IPS DF 6.9 (cell line): Measurements from ENCODE around the gene E2F3.

Experiments
- DNase-seq: peaks from one replicate; pipeline ENCODE4 v3.0.0-alpha.2; 2013; ENCODE audit warnings: low read depth, low spot score
- H3K27ac ChIP-seq: one replicate; pipeline ENCODE4 v1.5.1; 2013; ENCODE audit warnings: low read length, control low read depth
- H3K27me3 ChIP-seq: 2 replicates; pipeline ENCODE4 v1.6.1; 2013; ENCODE audit warnings: mild to moderate bottlenecking, low read length; ENCODE audit not compliant: control insufficient read depth, insufficient read depth
- H3K36me3 ChIP-seq: 2 replicates; pipeline ENCODE4 v1.6.1; 2013; ENCODE audit warnings: low read length; ENCODE audit not compliant: control insufficient read depth, insufficient read depth
- H3K4me1 ChIP-seq: 2 replicates; pipeline ENCODE4 v1.6.1; 2013; ENCODE audit warnings: low read length; ENCODE audit not compliant: control insufficient read depth, insufficient read depth
- H3K4me3 ChIP-seq: 2 replicates; pipeline ENCODE4 v1.5.1; 2013; ENCODE audit warnings: mild to moderate bottlenecking, low read length
- H3K9me3 ChIP-seq: 2 replicates; pipeline ENCODE4 v1.6.1; 2013; ENCODE audit warnings: low read length, inconsistent platforms; ENCODE audit not compliant: control insufficient read depth, insufficient read depth
- WGBS: extraction: QIAGEN DNeasy Blood & Tissue Kit; methylation state at CpG from one replicate; pipeline ENCODE4 v1.1.7; 2013; ENCODE audit warnings: mixed read lengths, missing lambda C conversion rate; ENCODE audit not compliant: insufficient read length, insufficient coverage; 5-methylcytosine and 5-hydroxymethylcytosine counted together

Gene E2F3

DNA sequence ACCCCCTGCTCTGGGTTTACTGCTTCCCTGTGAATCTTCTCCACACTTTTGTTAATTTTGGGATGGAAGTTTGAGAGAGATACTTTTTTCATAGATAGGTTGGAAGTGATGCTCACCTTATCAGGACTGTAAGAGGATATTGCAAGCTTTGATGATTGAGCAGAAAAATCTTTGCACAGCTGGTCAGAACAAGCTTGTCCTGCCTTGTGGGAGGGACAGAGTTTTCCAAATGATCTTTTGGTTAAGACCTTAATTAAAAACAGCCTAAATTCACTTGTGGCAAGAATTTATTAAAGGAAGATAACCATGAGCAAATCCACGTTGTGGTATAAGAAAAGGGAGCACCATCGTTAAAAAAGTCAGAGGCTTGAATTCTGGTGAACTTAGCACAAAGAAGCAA, 32.2 kb downstream of the E2F3 start:
- WGBS = no CpG with 5 or more reads among the region's 2 CpGs
- Histone ChIP-seq H3K36me3 (peaks cover 6% of the 10 kb centered on the region), H3K4me1 (no peaks in the 10 kb centered on the region), H3K27ac (no peak overlapping the region), H3K9me3 (no peaks in the 10 kb centered on the region), H3K4me3 (no peak overlapping the region), H3K27me3 (no peaks in the 10 kb centered on the region)
- no peak for DNase-seq

GRCh38 chr6:20434766-20435165, 33.1 kb downstream of the E2F3 start:
- Histone ChIP-seq H3K9me3 (no peaks in the 10 kb centered on the region), H3K36me3 (peaks cover 6% of the 10 kb centered on the region), H3K4me1 (no peaks in the 10 kb centered on the region), H3K27ac (no peak overlapping the region), H3K27me3 (no peaks in the 10 kb centered on the region), H3K4me3 (no peak overlapping the region)
- WGBS = no CpG with 5 or more reads among the region's 6 CpGs
- DNase-seq = no peak

- WGBS = no CpG with 5 or more reads among the region's 2 CpGs
- DNase-seq = no peak
- no peaks in the 10 kb centered on the region for H3K27me3 ChIP-seq
- no peak overlapping the region for H3K27ac ChIP-seq
- no peaks in the 10 kb centered on the region for H3K4me1 ChIP-seq
- no peaks in the 10 kb centered on the region for H3K9me3 ChIP-seq
- H3K4me3 ChIP-seq = no peak overlapping the region
- 0 out of 2 replicates have a peak, but pooled peaks cover 2% of the 10 kb centered on the region for H3K36me3 ChIP-seq
Measured at GRCh38 chr6:20436719-20437118, 35.0 kb downstream of the E2F3 start.

GRCh38 chr6:20437639-20438038, 36.0 kb downstream of the E2F3 start:
- no peaks in the 10 kb centered on the region for H3K4me1 ChIP-seq
- H3K9me3 ChIP-seq = no peaks in the 10 kb centered on the region
- H3K27me3 ChIP-seq = no peaks in the 10 kb centered on the region
- no peak overlapping the region for H3K27ac ChIP-seq
- H3K4me3 ChIP-seq = no peak overlapping the region
- no peaks in the 10 kb centered on the region for H3K36me3 ChIP-seq
- DNase-seq = no peak
- no CpG with 5 or more reads among the region's 8 CpGs for WGBS

DNA sequence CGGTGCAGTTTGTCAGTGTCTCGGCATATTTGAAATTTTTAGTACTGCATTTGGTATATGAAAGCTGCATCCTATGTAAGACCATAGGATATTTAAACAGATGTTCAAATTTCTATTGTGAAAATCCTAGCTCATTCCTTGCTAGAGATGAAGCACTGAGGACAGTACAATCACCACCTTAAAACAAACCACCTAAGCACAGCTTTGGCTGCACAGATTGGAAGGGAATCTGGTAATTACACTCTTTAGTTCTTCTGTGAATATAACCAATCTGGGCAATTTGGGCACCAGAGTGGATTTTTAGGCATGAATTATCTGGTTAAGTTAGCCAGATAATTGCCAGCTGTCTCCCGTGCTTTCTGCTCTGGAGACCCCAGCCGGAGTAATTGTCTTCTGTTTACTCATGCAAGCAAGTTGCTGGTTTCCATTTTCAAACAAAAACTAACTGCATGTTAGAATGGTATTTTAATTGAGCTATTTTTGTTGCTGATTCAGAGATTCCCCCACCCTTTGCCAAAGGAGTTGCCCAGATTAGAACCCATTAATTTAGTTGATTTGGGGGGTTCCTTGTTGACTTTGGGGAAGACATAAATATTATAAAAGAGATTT, 36.9 kb downstream of the E2F3 start:
- Histone ChIP-seq H3K27ac (no peak overlapping the region), H3K36me3 (no peaks in the 10 kb centered on the region), H3K27me3 (no peaks in the 10 kb centered on the region), H3K4me3 (no peak overlapping the region), H3K9me3 (no peaks in the 10 kb centered on the region), H3K4me1 (no peaks in the 10 kb centered on the region)
- WGBS = no CpG with 5 or more reads among the region's 4 CpGs
- DNase-seq = no peak

- Histone ChIP-seq H3K9me3 (no peaks in the 10 kb centered on the region), H3K36me3 (no peaks in the 10 kb centered on the region), H3K4me1 (no peaks in the 10 kb centered on the region), H3K27me3 (no peaks in the 10 kb centered on the region), H3K27ac (no peak overlapping the region), H3K4me3 (no peak overlapping the region)
- DNase-seq = no peak
- no CpG with 5 or more reads among the region's 3 CpGs for WGBS
Measured at GRCh38 chr6:20439558-20439957, 37.9 kb downstream of the E2F3 start.

GRCh38 chr6:20440296-20440695, 38.6 kb downstream of the E2F3 start:
- Histone ChIP-seq H3K27ac (no peak overlapping the region), H3K4me3 (no peak overlapping the region), H3K27me3 (no peaks in the 10 kb centered on the region), H3K4me1 (no peaks in the 10 kb centered on the region), H3K9me3 (no peaks in the 10 kb centered on the region), H3K36me3 (no peaks in the 10 kb centered on the region)
- no CpG with 5 or more reads among the region's 4 CpGs for WGBS
- no peak for DNase-seq

- Histone ChIP-seq H3K27ac (no peak overlapping the region), H3K9me3 (no peaks in the 10 kb centered on the region), H3K4me1 (no peaks in the 10 kb centered on the region), H3K4me3 (no peak overlapping the region), H3K27me3 (no peaks in the 10 kb centered on the region), H3K36me3 (no peaks in the 10 kb centered on the region)
- DNase-seq = no peak
- no CpG with 5 or more reads among the region's 1 CpG for WGBS
Measured at GRCh38 chr6:20441236-20441635, 39.6 kb downstream of the E2F3 start.

GRCh38 chr6:20441921-20442320, 40.2 kb downstream of the E2F3 start:
- Histone ChIP-seq H3K27me3 (no peaks in the 10 kb centered on the region), H3K4me1 (peaks cover under 1% of the 10 kb centered on the region; the same call in 1 of the 2 replicates), H3K4me3 (no peak overlapping the region), H3K9me3 (no peaks in the 10 kb centered on the region), H3K27ac (no peak overlapping the region), H3K36me3 (no peaks in the 10 kb centered on the region)
- no peak for DNase-seq
- WGBS = no CpG with 5 or more reads among the region's 7 CpGs

GRCh38 chr6:20444786-20445271, 43.1 kb downstream of the E2F3 start:
- no peaks in the 10 kb centered on the region for H3K9me3 ChIP-seq
- no peak overlapping the region for H3K4me3 ChIP-seq
- no CpG with 5 or more reads among the region's 5 CpGs for WGBS
- no peaks in the 10 kb centered on the region for H3K36me3 ChIP-seq
- no peak for DNase-seq
- H3K27ac ChIP-seq = no peak overlapping the region
- peaks cover 3% of the 10 kb centered on the region for H3K4me1 ChIP-seq
- no peaks in the 10 kb centered on the region for H3K27me3 ChIP-seq

- Histone ChIP-seq H3K36me3 (no peaks in the 10 kb centered on the region), H3K4me1 (peaks cover 3% of the 10 kb centered on the region), H3K4me3 (no peak overlapping the region), H3K27ac (no peak overlapping the region), H3K27me3 (no peaks in the 10 kb centered on the region), H3K9me3 (no peaks in the 10 kb centered on the region)
- WGBS = no CpG with 5 or more reads among the region's 3 CpGs
- no peak for DNase-seq
Measured at GRCh38 chr6:20447157-20447556, 45.5 kb downstream of the E2F3 start.
